ENCODE data around the gene ZGRF1.

GRCh38 chr4:112552668-112553067, 84.0 kb downstream of the ZGRF1 start:
- TF ChIP-seq POLR2A (IDR thresholded peaks at IDR 0.05) (no peak), POLR2AphosphoS5 (IDR thresholded peaks at IDR 0.05) (no peak), CTCF (IDR thresholded peaks at IDR 0.05) (no peak)

Data from upper lobe of left lung (tissue), 4 donors.